Astrocyte of the spinal cord (primary cell): ENCODE data around the gene ZNF575.
A peak's percentile ranks its signal among the peaks of the same experiment; 100 is the strongest.

ENCODE experiments used
- DNase-seq: peaks from one replicate; pipeline ENCODE4 v3.0.0; 2011; ENCODE audit warnings: low read depth, low spot score
- H3K4me3 ChIP-seq: 2 replicates; pipeline ENCODE4 v1.5.1; 2011; ENCODE audit warnings: low read depth, mild to moderate bottlenecking, low read length, moderate library complexity
- in situ Hi-C: cut with HindIII; loops from 2 replicates; pipeline ENCODE4 v1.10.0; 2017; ENCODE audit warnings: low sequenced_read_pairs
- TF ChIP-seq, protein P1 (sequence below): IDR thresholded peaks from 2 replicates; pipeline ENCODE4 v1.5.1; 2012; ENCODE audit warnings: low read depth, mild to moderate bottlenecking, low read length, inconsistent platforms

ZNF575 gene

DNA sequence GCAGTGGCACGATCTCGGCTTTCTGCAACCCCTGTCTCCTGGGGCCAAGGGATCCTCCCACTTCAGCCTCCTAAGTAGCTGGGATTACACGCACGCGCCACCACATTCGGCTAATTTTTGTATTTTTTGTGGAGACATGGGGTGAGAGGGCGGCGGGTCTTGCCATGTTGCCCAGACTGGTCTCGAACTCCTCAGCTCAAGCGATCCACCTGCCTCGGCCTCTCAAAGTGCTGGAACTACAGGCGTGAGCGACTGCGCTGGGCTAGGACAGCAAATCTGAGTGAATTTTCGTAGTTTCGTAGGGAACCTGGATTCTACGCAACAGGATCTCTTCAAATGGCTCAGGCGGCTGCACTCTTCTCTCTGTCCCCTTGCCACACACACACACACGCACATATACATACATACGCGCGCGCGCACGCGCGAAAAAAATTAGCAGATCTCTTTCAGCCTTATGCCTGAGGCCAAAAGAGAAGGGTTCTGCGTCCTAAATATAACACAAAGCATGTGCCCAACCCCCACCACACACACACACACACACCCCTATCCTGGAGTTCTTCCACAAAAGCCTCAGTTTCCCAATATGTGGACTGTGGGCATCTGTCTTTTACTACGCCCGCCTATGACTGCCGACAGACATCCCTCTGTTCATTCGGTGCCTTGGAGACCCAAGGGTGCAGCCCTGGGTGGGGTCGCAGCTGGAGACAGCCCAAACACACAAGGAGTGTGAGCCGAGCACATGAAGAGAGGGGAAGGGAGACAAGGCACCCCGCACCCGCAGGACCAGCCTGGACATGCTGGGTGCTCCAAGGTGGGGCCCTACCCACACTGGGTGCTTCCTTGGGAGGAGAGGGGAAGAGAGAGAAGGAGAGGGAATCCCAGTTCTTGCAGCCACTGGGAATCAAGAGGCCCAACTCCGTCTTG lies 43.2 kb downstream of the ZNF575 start:
- TF ChIP-seq, protein P1, sequence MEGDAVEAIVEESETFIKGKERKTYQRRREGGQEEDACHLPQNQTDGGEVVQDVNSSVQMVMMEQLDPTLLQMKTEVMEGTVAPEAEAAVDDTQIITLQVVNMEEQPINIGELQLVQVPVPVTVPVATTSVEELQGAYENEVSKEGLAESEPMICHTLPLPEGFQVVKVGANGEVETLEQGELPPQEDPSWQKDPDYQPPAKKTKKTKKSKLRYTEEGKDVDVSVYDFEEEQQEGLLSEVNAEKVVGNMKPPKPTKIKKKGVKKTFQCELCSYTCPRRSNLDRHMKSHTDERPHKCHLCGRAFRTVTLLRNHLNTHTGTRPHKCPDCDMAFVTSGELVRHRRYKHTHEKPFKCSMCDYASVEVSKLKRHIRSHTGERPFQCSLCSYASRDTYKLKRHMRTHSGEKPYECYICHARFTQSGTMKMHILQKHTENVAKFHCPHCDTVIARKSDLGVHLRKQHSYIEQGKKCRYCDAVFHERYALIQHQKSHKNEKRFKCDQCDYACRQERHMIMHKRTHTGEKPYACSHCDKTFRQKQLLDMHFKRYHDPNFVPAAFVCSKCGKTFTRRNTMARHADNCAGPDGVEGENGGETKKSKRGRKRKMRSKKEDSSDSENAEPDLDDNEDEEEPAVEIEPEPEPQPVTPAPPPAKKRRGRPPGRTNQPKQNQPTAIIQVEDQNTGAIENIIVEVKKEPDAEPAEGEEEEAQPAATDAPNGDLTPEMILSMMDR: no peak
- H3K4me3 ChIP-seq: peak overlapping the region; percentile 30
- no peak for DNase-seq
- in situ Hi-C loops: no loop called here

DNA sequence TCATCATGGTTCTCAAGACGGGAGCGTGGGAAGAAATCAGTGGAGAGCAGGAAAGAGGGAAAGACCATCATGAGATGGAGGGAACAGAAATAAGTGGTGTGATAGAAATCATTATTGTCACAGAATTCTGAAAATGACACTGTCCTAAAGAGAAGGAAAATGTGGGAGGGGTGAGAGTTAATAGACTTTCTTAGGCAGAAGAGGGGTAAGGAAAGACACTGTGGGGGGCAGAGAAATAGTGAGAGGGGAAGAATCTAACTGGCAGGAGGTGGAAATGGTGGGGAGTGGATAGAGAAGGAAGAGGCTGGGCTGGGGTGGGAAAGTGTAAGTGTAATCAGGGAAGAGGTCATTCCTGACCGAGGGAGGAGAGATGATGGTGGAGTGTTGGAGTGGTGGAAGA lies 45.8 kb downstream of the ZNF575 start:
- in situ Hi-C loops: no loop called here

DNA sequence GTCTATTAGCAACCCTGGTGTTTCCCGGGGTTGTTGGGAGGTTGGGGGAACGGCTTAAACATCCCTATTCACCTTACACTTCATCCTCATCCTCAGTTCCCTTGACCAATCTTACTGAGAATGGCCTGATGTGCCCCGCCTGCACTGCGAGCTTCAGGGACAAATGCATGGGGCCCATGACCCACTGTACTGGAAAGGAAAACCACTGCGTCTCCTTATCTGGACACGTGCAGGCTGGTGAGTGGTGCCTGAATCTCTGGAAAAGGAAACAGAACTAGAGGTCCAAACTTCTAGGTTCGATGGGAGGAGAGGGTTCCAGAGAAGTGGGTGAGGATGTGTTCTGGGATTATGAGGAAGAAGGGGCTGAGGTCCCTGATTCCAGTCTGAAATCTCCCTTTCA lies 48.5 kb downstream of the ZNF575 start:
- no peak for DNase-seq
- TF ChIP-seq, protein P1: no peak
- in situ Hi-C loops: no loop called here
- H3K4me3 ChIP-seq: no peak overlapping the region

More for the DNA sequence above, 45.8 kb downstream of the ZNF575 start:
- no peak overlapping the region for H3K4me3 ChIP-seq
- TF ChIP-seq, protein P1: no peak
- no peak for DNase-seq

DNA sequence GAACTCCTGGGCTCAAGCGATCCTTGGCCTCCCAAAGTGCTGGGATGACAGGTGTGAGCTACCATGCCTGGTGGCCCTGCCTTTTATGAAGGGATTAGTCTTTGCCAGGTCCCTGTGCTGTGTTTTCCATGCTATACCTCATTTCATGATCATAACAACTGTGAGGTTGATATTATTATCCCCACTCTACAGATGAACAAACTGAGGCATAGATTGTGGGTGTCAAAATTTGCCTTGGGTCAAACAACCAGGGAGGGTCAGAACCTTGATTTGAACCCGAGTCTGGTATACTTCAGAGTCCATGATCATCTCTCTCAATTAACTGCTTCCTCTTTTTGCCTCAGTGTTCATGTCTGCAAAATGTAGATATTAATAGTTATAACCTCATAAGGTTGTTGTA lies 49.5 kb downstream of the ZNF575 start:
- no peak for DNase-seq
- in situ Hi-C loops: no loop called here
- H3K4me3 ChIP-seq: no peak overlapping the region
- TF ChIP-seq, protein P1: no peak

DNA sequence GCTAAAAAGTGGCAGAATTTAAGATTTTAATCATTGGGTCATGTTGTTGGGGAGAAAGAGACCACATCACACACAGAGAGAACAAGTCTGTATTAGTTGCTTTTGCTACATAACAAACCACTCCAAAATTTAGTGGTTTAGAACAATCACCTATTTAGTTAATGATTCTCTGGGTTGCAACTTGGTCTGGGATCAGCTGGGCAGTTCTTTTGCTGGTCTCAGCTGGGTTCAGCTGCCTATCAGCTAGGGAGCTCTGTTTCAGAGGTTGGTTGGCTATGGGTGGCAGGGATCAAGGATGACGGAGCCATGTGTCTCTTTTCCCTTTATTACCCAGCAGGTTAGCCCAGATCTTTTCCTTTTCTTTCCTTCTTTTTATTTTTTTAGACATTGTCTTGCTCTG lies 51.5 kb downstream of the ZNF575 start:
- TF ChIP-seq, protein P1: no peak
- in situ Hi-C loops: no loop called here
- DNase-seq: no peak
- H3K4me3 ChIP-seq: no peak overlapping the region
